Measurements from ENCODE around the gene PEPD.

The PEPD gene

GRCh38 chr19:33376941-33377557 lies 144.5 kb downstream of the PEPD start:
- DNase-seq (ENCODE audit: low read depth) = no peak
- TF ChIP-seq CTCF (conservative IDR thresholded peaks at IDR 0.05; ENCODE audit: low read depth, low read length) = no peak
- no peak overlapping the region for H3K4me3 ChIP-seq (ENCODE audit: low read length)

- no peak for DNase-seq (ENCODE audit: low read depth)
- H3K4me3 ChIP-seq (ENCODE audit: low read length) = no peak overlapping the region
- no peak for TF ChIP-seq CTCF (conservative IDR thresholded peaks at IDR 0.05; ENCODE audit: low read depth, low read length)
Observed at GRCh38 chr19:33376423-33376822, 145.2 kb downstream of the PEPD start.

- no peak overlapping the region for H3K4me3 ChIP-seq (ENCODE audit: low read length)
- no peak for DNase-seq (ENCODE audit: low read depth)
- TF ChIP-seq CTCF (conservative IDR thresholded peaks at IDR 0.05; ENCODE audit: low read depth, low read length) = no peak
Observed at GRCh38 chr19:33375837-33376159, 145.8 kb downstream of the PEPD start.

GRCh38 chr19:33375156-33375836 lies 146.3 kb downstream of the PEPD start:
- DNase-seq (ENCODE audit: low read depth) = no peak
- no peak overlapping the region for H3K4me3 ChIP-seq (ENCODE audit: low read length)
- TF ChIP-seq CTCF (conservative IDR thresholded peaks at IDR 0.05; ENCODE audit: low read depth, low read length) = no peak

- peak; percentile 12 for TF ChIP-seq CTCF (conservative IDR thresholded peaks at IDR 0.05; ENCODE audit: low read depth, low read length)
- no peak for DNase-seq (ENCODE audit: low read depth)
- peak overlapping the region; percentile 74 for H3K4me3 ChIP-seq (ENCODE audit: low read length)
Observed at GRCh38 chr19:33374236-33374714, 147.3 kb downstream of the PEPD start.

GRCh38 chr19:33373453-33374235 lies 147.9 kb downstream of the PEPD start, which contains the start of gene CEBPG:
Gene CEBPG, plus strand, starts transcription at chr19:33373709. Its CDS starts 5,531 bp downstream, at chr19:33379240.
- peak; percentile 53 for DNase-seq (ENCODE audit: low read depth)
- H3K4me3 ChIP-seq (ENCODE audit: low read length) = peak within 1 kb of the TSS; percentile 74
- TF ChIP-seq CTCF (conservative IDR thresholded peaks at IDR 0.05; ENCODE audit: low read depth, low read length) = no peak
